H1 (cell line): ENCODE results near the gene PTPN13.

ENCODE experiments used
- CBX8 ChIP-seq: fragments of 300-800, 300-1000 bp; sonication (generic); IDR thresholded peaks from 2 replicates; pipeline ENCODE4 v1.7.1; 2016; ENCODE audit warnings: low read depth, low read length, borderline replicate concordance
- CTCF ChIP-seq, 3 experiments: IDR thresholded peaks; 1 replicate in 2 of 3; 2 replicates in 1 of 3; pipeline versions ENCODE4 v1.5.1 to v1.6.1; 2011; ENCODE audit warnings: low read length in 3 of 3, mild to moderate bottlenecking in 3 of 3, inconsistent platforms in 2 of 3, low read depth in 1 of 3, moderate library complexity in 1 of 3; ENCODE audit not compliant: insufficient read depth in 1 of 3; ENCODE audit errors: control extremely low read depth in 1 of 3
- EGR1 ChIP-seq: IDR thresholded peaks from 2 replicates; pipeline ENCODE4 v1.6.1; 2011; ENCODE audit warnings: low read depth, low read length, borderline replicate concordance
- NANOG ChIP-seq: IDR thresholded peaks from 2 replicates; pipeline ENCODE4 v1.6.1; 2011; ENCODE audit warnings: low read length, low read depth, mild to moderate bottlenecking, inconsistent platforms; ENCODE audit not compliant: insufficient read depth, poor library complexity, severe bottlenecking
- POLR2A ChIP-seq, 2 experiments: IDR thresholded peaks; 1 replicate in 1 of 2; 2 replicates in 1 of 2; pipeline ENCODE4 v1.6.1; 2011; ENCODE audit warnings: low read depth in 2 of 2, low read length in 2 of 2, mild to moderate bottlenecking in 2 of 2; ENCODE audit errors: control extremely low read depth in 1 of 2
- RAD21 ChIP-seq, 2 experiments: IDR thresholded peaks in 1 of 2; conservative IDR thresholded peaks in 1 of 2; 2 replicates each; pipeline ENCODE4 v1.6.1; 2011; ENCODE audit warnings: low read depth in 2 of 2, low read length in 2 of 2, improper control_type of control experiment in 1 of 2, inconsistent platforms in 1 of 2, mild to moderate bottlenecking in 1 of 2, moderate library complexity in 1 of 2
- SRF ChIP-seq: IDR thresholded peaks from 2 replicates; pipeline ENCODE4 v1.6.1; 2011; ENCODE audit warnings: mild to moderate bottlenecking, low read depth, low read length, moderate library complexity
- TEAD4 ChIP-seq: IDR thresholded peaks from 2 replicates; pipeline ENCODE4 v1.6.1; 2012; ENCODE audit warnings: low read depth, low read length, inconsistent platforms, mixed read lengths
- USF2 ChIP-seq: IDR thresholded peaks from 2 replicates; pipeline ENCODE4 v1.6.1; 2011; ENCODE audit warnings: low read length, improper control_type of control experiment
- YY1 ChIP-seq: IDR thresholded peaks from 2 replicates; pipeline ENCODE4 v1.6.1; 2011; ENCODE audit warnings: low read depth, mild to moderate bottlenecking, low read length
- ZNF274 ChIP-seq: IDR thresholded peaks from 2 replicates; pipeline ENCODE4 v1.7.0; 2012; ENCODE audit warnings: low read length, borderline replicate concordance; ENCODE audit errors: extremely low read depth

- TF ChIP-seq CTCF (IDR thresholded peaks at IDR 0.05; ENCODE audit: control extremely low read depth in 1 of 3, insufficient read depth in 1 of 3, low read depth in 1 of 3, low read length in 3 of 3) (no peak), RAD21 (IDR thresholded peaks at IDR 0.05 in 1 of 2, conservative IDR thresholded peaks at IDR 0.05 in 1 of 2; ENCODE audit: low read depth in 2 of 2, low read length in 2 of 2) (no peak), EGR1 (no peak), ZNF274 (no peak), NANOG (no peak), POLR2A (IDR thresholded peaks at IDR 0.05; ENCODE audit: control extremely low read depth in 1 of 2, low read depth in 2 of 2, low read length in 2 of 2) (no peak), TEAD4 (no peak), USF2 (no peak), SRF (no peak), YY1 (no peak), CBX8 (no peak)
Measured at GRCh38 chr4:86595426-86595805, 1.3 kb downstream of the PTPN13 start.
